GM21825 (cell line): ENCODE measurements around the gene BNIPL.

ENCODE experiments used
- ATAC-seq: cut with Tn5 transposase; IDR thresholded peaks from one replicate; pipeline ENCODE4 v1.9.1; 2021; ENCODE audit warnings: mild to moderate bottlenecking, moderate library complexity; ENCODE audit not compliant: unreplicated experiment

Gene BNIPL

DNA sequence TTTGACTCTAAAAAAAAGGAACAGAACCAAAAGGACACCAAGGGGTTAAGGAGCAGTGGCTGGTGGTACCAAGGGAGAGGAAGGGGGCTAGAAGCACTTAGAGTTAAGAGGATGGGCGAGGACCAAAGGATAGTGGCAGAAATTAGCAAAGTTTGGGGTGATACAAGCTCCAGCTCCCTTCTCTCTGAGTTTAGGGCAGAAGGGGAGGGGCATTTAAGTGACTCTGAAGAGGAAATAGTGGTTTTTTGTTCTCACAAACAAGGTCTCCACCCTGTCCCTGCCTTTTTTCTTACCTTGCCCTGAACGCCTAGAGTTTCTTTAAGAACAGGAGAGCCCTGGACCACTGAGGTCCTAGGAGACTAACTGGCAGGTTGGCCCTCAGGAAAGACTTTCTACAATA is 19.8 kb downstream of the BNIPL start:
- no peak for ATAC-seq

- ATAC-seq = no peak
Observed at GRCh38 chr1:151058692-151059091, 22.3 kb downstream of the BNIPL start.

- peak; percentile 70 for ATAC-seq
Observed at GRCh38 chr1:151059109-151060006, 23.0 kb downstream of the BNIPL start, which contains the start of gene CDC42SE1. Gene CDC42SE1 (minus strand): TSS chr1:151059622. CDS start chr1:151055730, 3,892 bp downstream.

- no peak for ATAC-seq
Observed at GRCh38 chr1:151060007-151060656, 23.7 kb downstream of the BNIPL start, which contains the start of gene MLLT11. Gene MLLT11 (plus strand): TSS chr1:151060397. CDS start chr1:151067225, 6,828 bp downstream.

- ATAC-seq = no peak
Observed at GRCh38 chr1:151060657-151061421, 24.5 kb downstream of the BNIPL start.

DNA sequence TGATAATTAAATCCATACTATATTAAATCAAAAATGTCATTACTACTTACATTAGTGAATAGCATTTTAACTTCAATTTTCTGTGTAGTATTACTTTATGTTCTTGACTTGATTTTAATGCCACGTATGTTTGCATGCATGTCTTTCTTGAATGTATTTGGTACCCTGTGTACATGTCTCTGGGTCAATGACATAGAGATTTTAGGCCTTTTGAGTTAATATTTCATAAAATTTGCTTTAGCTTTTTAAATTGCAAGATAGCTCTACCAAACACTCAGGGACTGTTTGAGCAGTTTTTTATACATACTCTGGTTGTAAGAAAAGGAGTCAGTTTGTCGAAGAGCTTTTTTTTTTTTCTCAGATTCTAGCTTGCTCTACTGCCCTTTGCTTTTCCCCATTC is 25.3 kb downstream of the BNIPL start:
- no peak for ATAC-seq

GRCh38 chr1:151062741-151063371 is 26.5 kb downstream of the BNIPL start:
- no peak for ATAC-seq

DNA sequence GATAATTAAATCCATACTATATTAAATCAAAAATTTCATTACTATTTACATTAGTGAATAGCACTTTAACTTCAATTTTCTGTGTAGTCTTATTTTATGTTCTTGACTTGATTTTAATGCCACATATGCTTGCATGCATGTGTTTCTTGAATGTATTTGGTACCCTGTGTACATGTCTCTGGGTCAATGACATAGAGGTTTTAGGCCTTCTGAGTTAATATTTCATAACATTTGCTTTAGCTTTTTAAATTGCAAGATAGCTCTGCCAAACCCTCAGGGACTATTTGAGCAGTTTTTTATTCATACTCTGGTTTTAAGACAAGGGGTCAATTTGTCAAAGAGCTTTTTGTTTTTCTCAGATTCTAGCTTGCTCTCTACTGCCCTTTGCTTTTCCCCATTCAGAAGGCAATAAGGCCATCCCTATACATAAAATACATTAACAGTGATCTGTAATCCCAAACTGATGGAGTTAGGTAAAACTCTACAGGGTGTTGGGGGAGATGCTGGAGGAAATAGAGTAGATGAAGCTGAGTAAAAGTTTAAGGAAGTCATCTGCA is 28.8 kb downstream of the BNIPL start:
- no peak for ATAC-seq

DNA sequence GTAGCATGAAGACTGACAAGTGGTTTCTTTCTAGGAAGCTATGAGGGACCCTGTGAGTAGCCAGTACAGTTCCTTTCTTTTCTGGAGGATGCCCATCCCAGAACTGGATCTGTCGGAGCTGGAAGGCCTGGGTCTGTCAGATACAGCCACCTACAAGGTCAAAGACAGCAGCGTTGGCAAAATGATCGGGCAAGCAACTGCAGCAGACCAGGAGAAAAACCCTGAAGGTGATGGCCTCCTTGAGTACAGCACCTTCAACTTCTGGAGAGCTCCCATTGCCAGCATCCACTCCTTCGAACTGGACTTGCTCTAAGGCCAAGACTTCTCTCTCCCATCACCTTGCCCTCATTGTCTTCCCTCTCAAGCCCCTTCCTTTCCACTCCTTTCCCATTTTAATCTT is 30.8 kb downstream of the BNIPL start:
- no peak for ATAC-seq

GRCh38 chr1:151069103-151069486 is 32.7 kb downstream of the BNIPL start:
- no peak for ATAC-seq

- peak; percentile 79 for ATAC-seq
Observed at GRCh38 chr1:151070474-151071276, 34.3 kb downstream of the BNIPL start, which contains the start of gene GABPB2. Gene GABPB2 (plus strand): TSS chr1:151070761. CDS start chr1:151088190, 17,429 bp downstream.

DNA sequence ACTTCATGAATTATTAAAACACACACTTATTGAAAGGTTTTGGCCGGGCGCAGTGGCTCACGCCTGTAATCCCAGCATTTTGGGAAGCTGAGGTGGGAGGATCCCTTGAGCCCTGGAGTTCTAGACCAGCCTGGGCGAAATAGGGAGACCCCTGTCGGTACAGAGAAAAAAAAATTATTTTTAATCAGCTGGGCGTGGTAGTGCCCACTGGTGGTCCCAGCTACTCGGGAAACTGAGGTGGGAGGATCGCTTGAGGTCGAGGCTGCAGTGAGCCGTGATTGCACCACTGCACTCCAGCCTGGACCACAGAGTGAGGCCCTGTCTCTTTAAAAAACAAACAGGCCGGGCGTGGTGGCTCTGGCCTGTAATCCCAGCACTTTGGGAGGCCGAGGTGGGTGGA is 35.8 kb downstream of the BNIPL start:
- no peak for ATAC-seq

DNA sequence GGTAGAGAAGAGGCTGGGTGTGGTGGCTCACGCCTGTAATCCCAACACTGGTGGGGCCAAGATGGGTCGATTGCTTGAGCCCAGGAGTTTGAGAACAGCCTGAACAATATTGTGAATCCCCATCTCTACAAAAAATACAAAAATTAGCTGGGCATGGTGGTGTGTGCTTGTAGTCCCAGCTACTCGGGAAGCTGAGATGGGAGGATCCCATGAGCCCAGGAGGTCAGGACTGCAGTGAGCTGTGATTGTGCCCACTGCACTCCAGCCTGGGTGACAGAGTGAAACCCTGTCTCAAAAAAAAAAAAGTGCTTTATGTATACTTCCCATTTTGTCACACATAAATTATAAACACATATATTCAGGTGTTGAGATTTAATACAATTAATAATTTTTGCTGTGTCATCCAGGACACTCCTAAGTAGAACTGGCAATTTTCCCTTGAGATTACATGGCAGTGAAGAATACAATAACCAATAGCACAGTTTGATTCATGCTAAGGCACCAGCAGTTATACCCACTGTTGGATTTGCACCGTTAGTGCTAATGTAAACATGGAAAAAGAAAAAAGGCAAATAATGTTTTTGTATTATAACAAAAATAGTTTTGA is 49.7 kb downstream of the BNIPL start:
- no peak for ATAC-seq
